HG03095 (cell line): ENCODE measurements around the gene PAGE2.
"Not testable (repeated sequence)": the region's sequence is repeated elsewhere in the genome, so short reads cannot be mapped to it uniquely, and the experiment has no call there.

Experiments used
- ATAC-seq: cut with Tn5 transposase; IDR thresholded peaks from one replicate; pipeline ENCODE4 v1.9.1; 2021; ENCODE audit warnings: moderate library complexity; ENCODE audit not compliant: unreplicated experiment

The PAGE2 gene

GRCh38 chrX:55088795-55089489 lies at the start of gene PAGE2:
Gene PAGE2 (plus strand): TSS chrX:55089018. CDS start chrX:55090021, 1,003 bp downstream.
- ATAC-seq = no peak

DNA sequence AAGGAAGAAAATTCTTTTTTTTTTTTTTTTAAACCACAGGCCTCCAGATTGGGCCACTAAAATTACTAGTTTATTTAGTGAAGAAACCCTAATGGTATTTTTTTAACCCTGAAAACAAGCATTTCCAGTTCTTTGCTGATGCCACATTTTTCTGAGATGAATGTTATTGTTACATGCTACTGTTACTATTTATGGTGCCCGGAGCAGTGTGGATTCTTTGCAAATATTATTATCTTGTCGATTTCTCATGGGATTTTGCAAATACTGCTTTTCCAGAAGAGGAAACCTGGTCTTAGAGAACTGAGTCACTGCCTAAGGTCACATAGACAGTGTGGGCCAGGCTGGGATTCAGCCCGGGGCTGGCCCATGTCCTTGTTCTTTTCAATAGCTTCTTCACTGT lies 49.3 kb upstream of the PAGE2 start:
- no peak for ATAC-seq

DNA sequence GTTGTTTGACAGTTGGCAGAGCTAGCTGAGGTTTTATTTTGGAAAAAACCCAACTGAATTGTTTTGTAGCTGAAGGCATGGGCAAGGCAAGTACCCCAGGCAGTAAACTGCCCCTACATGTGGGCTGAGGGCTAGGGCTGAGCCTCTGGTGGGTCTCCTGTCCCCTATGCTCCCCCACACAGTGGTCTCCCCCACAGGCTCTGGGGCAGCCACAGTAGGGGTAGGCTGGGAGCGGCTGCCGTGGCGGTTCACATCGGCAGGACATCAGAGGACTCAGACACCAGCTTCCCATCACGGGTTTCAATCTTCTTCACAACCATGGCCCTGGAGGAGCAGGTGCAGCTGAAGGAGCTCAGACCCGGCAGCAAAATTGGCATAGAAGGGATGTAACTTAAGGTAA lies 47.3 kb upstream of the PAGE2 start:
- ATAC-seq = no peak

DNA sequence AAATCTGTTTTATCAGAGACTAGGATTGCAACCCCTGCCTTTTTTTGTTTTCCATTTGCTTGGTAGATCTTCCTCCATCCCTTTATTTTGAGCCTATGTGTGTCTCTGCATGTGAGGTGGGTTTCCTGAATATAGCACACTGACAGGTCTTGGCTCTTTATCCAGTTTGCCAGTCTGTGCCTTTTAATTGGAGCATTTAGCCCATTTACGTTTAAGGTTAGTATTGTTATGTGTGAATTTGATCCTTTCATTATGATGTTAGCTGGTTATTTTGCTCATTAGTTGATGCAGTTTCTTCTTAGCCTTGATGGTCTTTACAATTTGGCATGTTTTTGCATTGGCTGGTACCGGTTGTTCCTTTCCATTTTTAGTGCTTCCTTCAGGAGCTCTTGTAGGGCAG lies 38.2 kb upstream of the PAGE2 start:
- ATAC-seq = not testable (repeated sequence)

DNA sequence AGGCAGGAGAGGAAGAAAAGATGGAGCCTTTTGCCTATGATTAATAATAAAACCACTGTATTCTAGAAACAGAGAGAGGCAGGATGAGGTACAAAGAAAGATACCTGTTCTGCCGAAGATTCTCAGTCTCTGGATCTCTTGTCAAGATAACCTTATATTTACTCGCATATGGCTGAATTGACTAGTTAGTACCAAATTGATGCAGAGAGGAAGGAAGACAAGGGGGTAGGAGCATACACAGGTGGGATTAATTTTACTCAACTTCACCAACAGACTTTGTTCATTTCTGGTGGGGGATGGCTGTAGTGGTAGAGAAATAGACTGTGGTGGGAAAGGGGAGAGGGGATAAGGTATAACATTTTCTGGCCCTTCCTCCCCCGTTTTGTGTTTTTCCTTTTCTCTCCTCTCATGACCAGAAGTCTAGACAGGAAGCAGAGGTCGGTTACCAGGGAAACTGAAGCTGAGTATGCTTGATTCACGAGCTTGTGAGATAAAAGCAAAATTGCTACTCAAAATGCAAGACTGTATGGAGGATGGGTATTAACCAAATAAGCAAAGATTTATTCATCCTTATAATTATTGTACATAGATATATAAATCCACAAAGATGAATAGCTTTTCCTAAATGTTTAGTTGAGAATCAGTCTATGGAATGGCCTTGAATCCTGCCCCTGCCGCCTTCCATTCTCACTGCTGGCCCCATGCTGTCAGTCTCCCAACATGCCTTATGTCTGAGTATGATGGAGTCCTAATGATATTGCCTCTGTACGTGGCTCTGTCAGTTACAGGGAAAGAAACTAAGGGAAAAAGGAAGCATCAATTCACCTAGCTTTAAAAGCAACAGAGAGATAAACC lies 31.8 kb upstream of the PAGE2 start:
- no peak for ATAC-seq

- ATAC-seq = peak; percentile 80
Observed at GRCh38 chrX:55057675-55058249, 31.1 kb upstream of the PAGE2 start.

- not testable (repeated sequence) for ATAC-seq
Observed at GRCh38 chrX:55067180-55067579, 21.6 kb upstream of the PAGE2 start.

- ATAC-seq = no peak
Observed at GRCh38 chrX:55072286-55072685, 16.5 kb upstream of the PAGE2 start.

GRCh38 chrX:55074851-55075467 lies 13.9 kb upstream of the PAGE2 start, which contains the start of gene PAGE2B:
Gene PAGE2B (plus strand): TSS chrX:55075030. CDS start chrX:55076042, 1,012 bp downstream.
- no peak for ATAC-seq

- no peak for ATAC-seq
Observed at GRCh38 chrX:55098691-55099090, 9.9 kb downstream of the PAGE2 start.

- no peak for ATAC-seq
Observed at GRCh38 chrX:55099162-55099561, 10.3 kb downstream of the PAGE2 start.

- ATAC-seq = no peak
Observed at GRCh38 chrX:55102754-55103153, 13.9 kb downstream of the PAGE2 start.

- no peak for ATAC-seq
Observed at GRCh38 chrX:55107262-55107661, 18.4 kb downstream of the PAGE2 start.

DNA sequence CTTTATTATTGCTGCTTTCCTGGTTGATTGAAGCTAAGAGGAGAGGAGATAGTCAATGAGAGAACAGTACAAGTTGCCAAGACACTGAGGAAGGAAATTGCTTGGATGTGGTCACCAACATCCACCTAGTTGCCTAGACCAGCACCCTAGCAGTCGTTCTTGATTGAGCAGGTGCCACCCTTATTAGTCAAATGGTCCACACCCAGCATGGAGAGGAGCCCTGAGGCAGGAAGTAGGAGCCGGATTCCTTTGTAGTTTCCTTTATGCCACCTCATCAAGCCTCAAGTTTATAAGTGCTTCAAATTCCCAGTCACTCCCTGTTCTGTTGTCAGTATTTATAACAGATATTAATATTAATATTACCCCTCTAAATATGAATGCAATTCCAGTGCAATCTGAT lies 19.1 kb downstream of the PAGE2 start:
- no peak for ATAC-seq

- ATAC-seq = no peak
Observed at GRCh38 chrX:55109306-55109705, 20.5 kb downstream of the PAGE2 start.

- ATAC-seq = no peak
Observed at GRCh38 chrX:55111578-55112254, 22.9 kb downstream of the PAGE2 start.

DNA sequence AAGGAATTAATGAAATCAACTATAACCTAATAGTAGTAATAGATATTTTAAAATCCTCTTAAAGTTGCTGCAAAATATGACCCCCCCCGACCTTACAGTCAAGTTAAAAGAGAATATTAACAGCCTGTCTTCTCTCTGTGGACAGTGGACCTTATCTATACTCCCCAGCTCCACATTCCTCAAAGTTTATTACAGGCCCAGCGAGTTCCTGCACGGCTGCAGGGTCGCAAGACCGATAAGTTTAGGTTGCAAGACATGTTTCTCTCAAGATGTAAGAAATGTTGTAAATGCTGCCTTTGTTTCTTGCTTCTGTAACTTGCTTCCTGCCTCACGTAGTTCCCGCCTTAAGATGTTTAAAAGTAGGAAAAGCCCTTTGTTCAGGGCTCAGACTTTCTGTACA lies 27.8 kb downstream of the PAGE2 start:
- not testable (repeated sequence) for ATAC-seq

- ATAC-seq = no peak
Observed at GRCh38 chrX:55118574-55118973, 29.8 kb downstream of the PAGE2 start.

DNA sequence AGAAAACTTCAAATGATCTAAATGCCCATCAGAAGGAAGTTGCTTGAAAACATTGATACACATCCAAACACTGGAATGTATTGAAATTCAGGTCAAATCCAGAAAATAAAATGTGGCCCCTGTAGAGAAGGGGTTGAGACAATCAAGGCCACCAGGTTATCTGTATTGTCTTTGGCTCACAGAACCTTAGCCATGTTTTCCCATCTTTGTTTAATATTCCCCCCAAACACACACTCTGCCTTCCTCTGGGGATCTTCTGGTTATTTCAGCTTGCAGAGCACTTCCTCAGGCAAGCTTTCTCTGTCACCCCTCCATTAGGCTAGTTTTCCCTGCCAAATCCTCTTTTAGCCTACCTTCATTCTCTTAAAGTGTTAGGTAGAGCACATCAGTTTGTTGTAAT lies 30.5 kb downstream of the PAGE2 start:
- ATAC-seq = no peak

DNA sequence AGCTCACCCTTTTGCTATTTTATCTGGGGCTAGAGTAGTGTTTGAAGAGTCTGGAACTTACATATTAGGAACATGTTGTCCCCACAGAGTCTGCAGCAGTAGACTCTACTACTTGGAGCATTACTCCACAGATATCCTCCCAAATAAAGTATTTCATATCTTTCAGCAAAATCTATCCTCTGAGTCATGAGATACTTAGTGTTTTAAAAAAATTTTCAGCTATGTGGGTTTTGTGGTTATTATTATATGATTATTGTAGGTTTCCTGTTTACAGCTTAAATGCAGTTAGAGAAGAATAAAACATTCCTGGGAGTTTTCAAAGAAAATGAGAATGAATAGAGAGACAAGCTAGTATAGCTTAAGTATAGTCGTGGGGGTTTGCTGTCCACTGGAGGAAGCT lies 30.9 kb downstream of the PAGE2 start:
- ATAC-seq = no peak
